ENCODE measurements around the gene DOCK3. TPM values are rescaled to one million over a fixed set of nuclear protein-coding genes. Genes with fewer than 3 reads are reported as not detected.
A peak's percentile ranks its signal among the peaks of the same experiment; 100 is the strongest.

Gene DOCK3
- total RNA-seq, 1 experiment from 2014 or later = 0.14 TPM

DNA sequence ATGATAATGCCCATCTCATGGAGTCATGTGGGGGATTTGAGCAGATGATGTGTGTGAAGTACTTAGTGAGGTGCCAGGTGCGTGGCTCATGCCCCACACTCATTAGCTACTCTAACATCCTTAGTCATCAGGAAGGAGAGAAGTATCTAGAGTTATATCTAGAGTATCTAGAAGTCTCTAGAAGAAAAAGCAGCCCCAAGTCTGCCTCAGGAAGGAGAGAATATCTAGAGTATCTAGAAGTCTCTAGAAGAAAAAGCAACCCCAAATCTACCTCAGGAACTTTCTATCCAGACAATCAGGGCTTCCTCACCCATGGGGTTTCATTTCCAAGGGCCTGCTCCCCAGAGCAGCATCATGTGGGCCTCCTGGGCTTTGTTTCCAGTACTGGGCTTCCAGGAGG, 24.7 kb upstream of the DOCK3 start:
- Mint-ChIP-seq H3K4me1 (ENCODE audit: insufficient read depth, unreplicated experiment) (no peaks in the 10 kb centered on the region), H3K36me3 (ENCODE audit: insufficient read depth, unreplicated experiment) (peaks cover 31% of the 10 kb centered on the region), H3K9me3 (ENCODE audit: unreplicated experiment) (no peaks in the 10 kb centered on the region), H3K27me3 (ENCODE audit: insufficient read depth, unreplicated experiment) (no peaks in the 10 kb centered on the region), H3K27ac (ENCODE audit: low read depth, unreplicated experiment) (no peak overlapping the region), H3K4me3 (ENCODE audit: unreplicated experiment) (no peak overlapping the region)
- BruUV-seq (replicated peaks) = no TSS peak
- ChIA-PET POLR2A (interaction anchor here (1.1 kb wide), 1 partner anchor 9 kb away, joined by 3 read pairs; no protein-coding TSS in a partner anchor), CTCF (interaction anchor here (1.3 to 8.2 kb wide), 2 partner anchors 12 to 35 kb away, joined by 3 to 104 read pairs; partner anchors contain the start of genes CISH and MAPKAPK3)
- intact Hi-C loops (cut with micrococcal nuclease) = loop anchor here (10.0 kb wide), 1 partner anchor 75 kb away; no protein-coding TSS in a partner anchor
- TF ChIP-seq, protein P1, sequence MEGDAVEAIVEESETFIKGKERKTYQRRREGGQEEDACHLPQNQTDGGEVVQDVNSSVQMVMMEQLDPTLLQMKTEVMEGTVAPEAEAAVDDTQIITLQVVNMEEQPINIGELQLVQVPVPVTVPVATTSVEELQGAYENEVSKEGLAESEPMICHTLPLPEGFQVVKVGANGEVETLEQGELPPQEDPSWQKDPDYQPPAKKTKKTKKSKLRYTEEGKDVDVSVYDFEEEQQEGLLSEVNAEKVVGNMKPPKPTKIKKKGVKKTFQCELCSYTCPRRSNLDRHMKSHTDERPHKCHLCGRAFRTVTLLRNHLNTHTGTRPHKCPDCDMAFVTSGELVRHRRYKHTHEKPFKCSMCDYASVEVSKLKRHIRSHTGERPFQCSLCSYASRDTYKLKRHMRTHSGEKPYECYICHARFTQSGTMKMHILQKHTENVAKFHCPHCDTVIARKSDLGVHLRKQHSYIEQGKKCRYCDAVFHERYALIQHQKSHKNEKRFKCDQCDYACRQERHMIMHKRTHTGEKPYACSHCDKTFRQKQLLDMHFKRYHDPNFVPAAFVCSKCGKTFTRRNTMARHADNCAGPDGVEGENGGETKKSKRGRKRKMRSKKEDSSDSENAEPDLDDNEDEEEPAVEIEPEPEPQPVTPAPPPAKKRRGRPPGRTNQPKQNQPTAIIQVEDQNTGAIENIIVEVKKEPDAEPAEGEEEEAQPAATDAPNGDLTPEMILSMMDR (IDR thresholded peaks at IDR 0.05; ENCODE audit: unreplicated experiment) = no peak
- no peak for DNase-seq (ENCODE audit: unreplicated experiment)

DNA sequence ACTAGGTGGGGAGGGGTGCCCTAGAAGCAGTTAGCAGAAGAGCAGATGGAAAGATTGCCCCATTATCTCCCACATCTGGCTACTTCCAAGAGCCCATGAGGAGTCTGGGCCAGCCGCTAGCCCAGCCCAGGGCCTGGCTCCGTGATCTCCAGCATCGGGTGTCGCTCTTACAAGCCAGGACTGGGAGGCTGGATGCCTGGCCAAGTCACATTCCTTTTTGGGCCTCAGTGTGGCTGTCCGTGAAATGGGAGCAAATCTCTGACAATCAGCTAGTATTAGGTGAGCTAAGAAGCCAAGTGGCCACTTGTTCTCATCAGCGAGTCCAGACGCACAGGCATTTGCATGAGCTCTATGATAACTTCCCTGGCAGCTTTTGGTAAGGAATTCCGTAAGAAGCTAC, 23.3 kb upstream of the DOCK3 start:
- Mint-ChIP-seq H3K4me3 (ENCODE audit: unreplicated experiment) (no peak overlapping the region), H3K9me3 (ENCODE audit: unreplicated experiment) (no peaks in the 10 kb centered on the region), H3K4me1 (ENCODE audit: insufficient read depth, unreplicated experiment) (no peaks in the 10 kb centered on the region), H3K27me3 (ENCODE audit: insufficient read depth, unreplicated experiment) (no peaks in the 10 kb centered on the region), H3K36me3 (ENCODE audit: insufficient read depth, unreplicated experiment) (peaks cover 17% of the 10 kb centered on the region), H3K27ac (ENCODE audit: low read depth, unreplicated experiment) (no peak overlapping the region)
- no peak for DNase-seq (ENCODE audit: unreplicated experiment)
- BruUV-seq (replicated peaks) = no TSS peak
- CTCF ChIA-PET = interaction anchor here (8.2 kb wide), 1 partner anchor 36 kb away, joined by 104 read pairs; the partner anchor contains the start of genes CISH and MAPKAPK3
- POLR2A ChIA-PET = interaction anchor here (3.0 kb wide), 1 partner anchor 35 kb away, joined by 10 read pairs; the partner anchor contains the start of gene MAPKAPK3
- TF ChIP-seq, protein P1 (IDR thresholded peaks at IDR 0.05; ENCODE audit: unreplicated experiment) = no peak
- intact Hi-C loops (cut with micrococcal nuclease) = loop anchor here (10.0 kb wide), 1 partner anchor 77 kb away; no protein-coding TSS in a partner anchor

- Mint-ChIP-seq H3K36me3 (ENCODE audit: insufficient read depth, unreplicated experiment) (peaks cover 15% of the 10 kb centered on the region), H3K27me3 (ENCODE audit: insufficient read depth, unreplicated experiment) (no peaks in the 10 kb centered on the region), H3K4me3 (ENCODE audit: unreplicated experiment) (no peak overlapping the region), H3K27ac (ENCODE audit: low read depth, unreplicated experiment) (no peak overlapping the region), H3K4me1 (ENCODE audit: insufficient read depth, unreplicated experiment) (no peaks in the 10 kb centered on the region), H3K9me3 (ENCODE audit: unreplicated experiment) (no peaks in the 10 kb centered on the region)
- TF ChIP-seq, protein P1 (IDR thresholded peaks at IDR 0.05; ENCODE audit: unreplicated experiment) = no peak
- CTCF ChIA-PET = interaction anchor here (0.6 to 8.2 kb wide), 8 partner anchors 13 to 792 kb away, joined by 3 to 104 read pairs (median 4); partner anchors contain the start of genes CISH and MAPKAPK3
- DNase-seq (ENCODE audit: unreplicated experiment) = no peak
- intact Hi-C loops (cut with micrococcal nuclease) = loop anchor here (1.0 to 10.0 kb wide), 2 partner anchors 36 to 77 kb away; no protein-coding TSS in a partner anchor
- POLR2A ChIA-PET = interaction anchor here (3.0 kb wide), 1 partner anchor 36 kb away, joined by 10 read pairs; the partner anchor contains the start of gene MAPKAPK3
- BruUV-seq (replicated peaks) = no TSS peak
Observed at GRCh38 chr3:50651920-50652529, 22.7 kb upstream of the DOCK3 start.

GRCh38 chr3:50652709-50653108, 22.0 kb upstream of the DOCK3 start:
- peak; percentile 60 for DNase-seq (ENCODE audit: unreplicated experiment)
- Mint-ChIP-seq H3K36me3 (ENCODE audit: insufficient read depth, unreplicated experiment) (peaks cover 15% of the 10 kb centered on the region), H3K27ac (ENCODE audit: low read depth, unreplicated experiment) (no peak overlapping the region), H3K4me1 (ENCODE audit: insufficient read depth, unreplicated experiment) (no peaks in the 10 kb centered on the region), H3K9me3 (ENCODE audit: unreplicated experiment) (no peaks in the 10 kb centered on the region), H3K27me3 (ENCODE audit: insufficient read depth, unreplicated experiment) (no peaks in the 10 kb centered on the region), H3K4me3 (ENCODE audit: unreplicated experiment) (no peak overlapping the region)
- TF ChIP-seq, protein P1 (IDR thresholded peaks at IDR 0.05; ENCODE audit: unreplicated experiment) = peak; percentile 71
- intact Hi-C loops (cut with micrococcal nuclease) = loop anchor here (1.0 to 10.0 kb wide), 2 partner anchors 36 to 78 kb away; no protein-coding TSS in a partner anchor
- POLR2A ChIA-PET = interaction anchor here (1.2 to 3.0 kb wide), 3 partner anchors 9 to 36 kb away, joined by 3 to 10 read pairs (median 4); partner anchors contain the start of genes DOCK3 and MAPKAPK3
- BruUV-seq (replicated peaks) = no TSS peak
- CTCF ChIA-PET = interaction anchor here (0.5 to 8.2 kb wide), 16 partner anchors 14 to 1186 kb away, joined by 3 to 104 read pairs (median 3); partner anchors contain the start of genes CISH, DOCK3 and MAPKAPK3
